ENCODE data around the gene RAPGEF6.
"Not testable (repeated sequence)": the region's sequence is repeated elsewhere in the genome, so short reads cannot be mapped to it uniquely, and the experiment has no call there.

- TF ChIP-seq CTCF (IDR thresholded peaks at IDR 0.05); POLR2A (IDR thresholded peaks at IDR 0.05; ENCODE audit: low read depth); EP300 (IDR thresholded peaks at IDR 0.05): not testable (repeated sequence)
Observed at GRCh38 chr5:131678273-131678672, 43.2 kb upstream of the RAPGEF6 start.
